ENCODE data around the gene ARL2.
"Not testable (repeated sequence)": the region's sequence is repeated elsewhere in the genome, so short reads cannot be mapped to it uniquely, and the experiment has no call there.

Gene ARL2

DNA sequence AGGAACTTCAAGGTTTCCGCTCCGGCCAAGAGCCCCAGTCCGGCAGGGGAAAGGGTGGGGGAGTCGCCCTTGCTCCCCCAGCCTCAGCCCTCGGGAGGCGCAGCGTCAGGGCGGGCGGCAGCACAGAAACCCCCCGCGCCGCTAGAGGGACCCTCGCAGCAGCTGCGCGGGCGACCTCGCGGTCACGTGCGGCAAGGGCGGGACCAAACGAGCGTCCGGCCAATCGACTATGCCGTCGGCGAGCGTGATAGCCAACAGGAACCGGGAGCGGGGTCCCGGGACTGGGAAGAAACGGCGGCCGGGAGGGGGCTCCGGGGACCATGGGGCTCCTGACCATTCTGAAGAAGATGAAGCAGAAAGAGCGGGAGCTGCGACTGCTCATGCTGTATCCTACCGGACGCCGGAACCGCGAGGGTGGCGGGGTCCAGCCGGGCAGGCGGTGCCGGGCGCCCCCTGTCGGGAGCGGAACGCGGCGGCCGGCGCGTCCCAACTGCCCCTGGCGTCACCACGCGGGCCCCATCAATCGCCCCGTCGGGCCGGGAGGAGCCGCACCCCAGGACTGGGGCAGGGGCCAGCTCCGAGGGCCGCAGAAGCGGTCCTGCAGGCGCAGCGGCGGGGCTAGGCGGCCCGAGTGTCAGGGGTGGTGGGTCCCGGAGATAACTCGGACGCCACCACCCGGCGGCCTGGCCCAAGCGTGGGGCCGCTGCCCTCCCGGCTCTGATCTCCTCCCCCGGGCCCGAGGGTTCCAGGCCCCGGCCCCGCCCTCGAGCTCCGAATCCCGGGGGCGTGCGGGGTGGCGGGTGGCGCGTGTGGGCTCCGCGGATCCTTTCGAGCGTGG lies at the start of gene ARL2:
Gene ARL2, plus strand, starts transcription at position 273 of the 838 bp plus-strand sequence. Its CDS starts 48 bp downstream, at position 321.
- DNase-seq: peak; percentile 86 to 89

- DNase-seq: no peak
Observed at GRCh38 chr11:64967375-64967774, 46.6 kb upstream of the ARL2 start.

GRCh38 chr11:64969209-64969608 lies 44.8 kb upstream of the ARL2 start:
- no peak for DNase-seq

- DNase-seq: peak; percentile 34 to 35
Observed at GRCh38 chr11:64970731-64971151, 43.2 kb upstream of the ARL2 start.

DNA sequence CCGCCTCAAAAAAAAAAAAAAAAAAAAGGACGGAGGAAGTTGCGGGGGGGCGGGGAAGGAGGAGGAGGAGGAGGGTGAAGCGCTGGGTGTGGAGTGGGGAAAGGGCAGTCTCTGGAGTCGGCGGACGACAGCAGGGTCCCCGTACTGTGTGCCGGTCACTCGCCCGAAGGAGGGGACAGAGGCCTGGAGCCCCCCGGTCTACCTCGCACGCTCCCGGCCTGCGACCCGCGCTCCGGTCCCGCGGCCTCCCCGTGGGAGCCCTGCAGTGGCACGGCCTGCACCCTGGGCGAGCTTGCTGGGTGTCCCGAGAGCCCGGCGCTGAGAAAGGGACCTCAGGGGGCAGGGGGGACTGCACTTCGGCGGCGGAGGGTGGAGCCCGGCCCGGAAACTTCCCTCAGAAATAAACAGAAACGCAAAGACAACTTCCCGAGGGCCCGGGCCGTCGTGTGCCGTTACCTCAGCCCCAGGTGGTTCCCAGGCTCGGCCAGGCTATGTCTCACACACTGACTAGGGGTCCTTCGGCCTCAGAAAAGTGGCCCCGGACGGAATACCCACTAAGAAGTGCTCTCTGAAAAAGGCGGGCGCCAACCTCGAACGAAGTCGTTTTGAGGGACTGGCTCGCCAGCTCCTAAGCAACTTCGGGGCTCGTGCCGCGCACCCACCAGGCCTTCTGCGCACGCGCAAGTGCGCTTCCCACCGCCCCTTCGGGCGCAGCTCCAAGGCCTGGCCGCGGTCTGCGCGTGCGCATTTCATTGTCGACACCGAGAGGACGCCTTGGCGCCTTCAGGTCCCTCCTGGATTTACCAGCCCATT lies 42.3 kb upstream of the ARL2 start, which contains the start of gene MAJIN:
Gene MAJIN, minus strand, starts transcription at position 688 of the 813 bp plus-strand sequence. CDS start 12,703 bp downstream, outside the sequence.
- peak; percentile 87 to 95 for DNase-seq

DNA sequence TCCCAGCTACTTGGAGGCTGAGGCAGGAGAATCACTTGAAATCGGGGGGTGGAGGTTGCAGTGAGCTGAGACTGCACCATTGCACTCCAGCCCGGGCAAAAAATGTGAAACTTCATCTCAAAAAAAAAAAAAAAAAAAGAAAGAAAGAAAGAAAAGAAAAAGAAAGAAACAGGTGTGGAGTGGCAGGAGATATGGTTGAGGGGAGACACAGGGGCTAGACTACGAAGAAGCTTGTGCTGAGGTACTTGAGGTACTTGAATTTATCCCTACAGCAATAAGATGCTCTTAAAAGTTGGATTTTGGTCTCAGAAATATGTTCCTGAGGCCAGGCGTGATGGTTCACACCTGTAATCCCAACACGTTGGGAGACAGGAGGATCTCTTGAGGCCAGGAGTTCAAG lies 39.8 kb upstream of the ARL2 start:
- DNase-seq: no peak

- no peak for DNase-seq
Observed at GRCh38 chr11:64976651-64977050, 37.3 kb upstream of the ARL2 start.

GRCh38 chr11:64983339-64983738 lies 30.6 kb upstream of the ARL2 start:
- DNase-seq: not testable (repeated sequence)

- no peak for DNase-seq
Observed at GRCh38 chr11:64987998-64988854, 25.7 kb upstream of the ARL2 start.

- no peak for DNase-seq
Observed at GRCh38 chr11:64989416-64989815, 24.5 kb upstream of the ARL2 start.

DNA sequence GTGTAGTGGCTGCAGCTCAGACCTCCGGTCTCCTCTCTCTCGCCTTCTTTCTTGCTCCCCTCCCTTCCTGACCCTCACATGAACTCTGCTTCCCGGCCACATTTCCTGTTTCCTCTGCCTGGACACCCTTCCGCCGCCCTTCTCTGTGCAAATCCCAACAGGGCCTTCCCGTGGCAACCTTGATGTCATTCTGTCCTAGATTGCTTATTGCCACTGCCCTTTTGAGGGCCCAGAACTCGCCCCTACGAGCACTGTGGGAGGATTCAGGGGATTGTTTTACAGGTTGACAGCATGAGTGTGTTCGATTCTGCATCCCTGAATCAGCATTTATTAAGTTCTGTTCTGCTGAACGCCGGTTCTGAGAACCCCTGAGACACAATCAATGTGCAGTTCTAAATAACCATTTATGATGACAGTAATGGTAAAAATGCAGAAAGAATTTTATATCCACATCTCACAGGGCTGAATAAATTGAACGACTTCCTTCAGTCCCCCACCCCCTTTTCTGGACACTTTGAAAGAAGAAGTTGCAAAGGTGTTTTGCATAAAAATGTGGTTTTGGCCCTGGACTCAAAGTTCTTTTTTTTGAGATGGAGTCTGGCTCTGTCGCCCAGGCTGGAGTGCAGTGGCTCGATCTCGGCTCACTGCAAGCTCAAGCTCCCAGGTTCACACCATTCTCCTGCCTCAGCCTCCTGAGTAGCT lies 23.6 kb upstream of the ARL2 start:
- no peak for DNase-seq

DNA sequence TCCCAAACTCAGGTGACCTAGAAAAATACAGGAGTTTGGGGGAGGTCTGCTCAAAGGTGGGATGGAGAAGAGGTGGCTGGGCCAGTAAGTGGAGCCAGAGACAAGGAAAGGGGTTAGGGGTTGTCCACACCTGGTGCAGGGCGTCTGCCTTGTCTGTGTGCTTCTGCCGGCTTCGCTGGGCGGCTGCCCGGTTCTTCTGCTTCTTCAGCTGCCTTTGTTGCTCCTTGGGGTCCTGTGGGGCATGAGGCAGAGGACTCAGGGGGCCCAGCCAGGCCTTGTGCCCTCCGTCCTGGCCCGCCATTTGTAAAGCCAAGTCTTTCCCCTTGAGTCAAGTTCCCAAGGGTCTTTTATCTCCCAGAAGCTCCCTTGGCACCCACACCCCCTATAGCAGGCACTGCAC lies 19.6 kb upstream of the ARL2 start:
- no peak for DNase-seq

DNA sequence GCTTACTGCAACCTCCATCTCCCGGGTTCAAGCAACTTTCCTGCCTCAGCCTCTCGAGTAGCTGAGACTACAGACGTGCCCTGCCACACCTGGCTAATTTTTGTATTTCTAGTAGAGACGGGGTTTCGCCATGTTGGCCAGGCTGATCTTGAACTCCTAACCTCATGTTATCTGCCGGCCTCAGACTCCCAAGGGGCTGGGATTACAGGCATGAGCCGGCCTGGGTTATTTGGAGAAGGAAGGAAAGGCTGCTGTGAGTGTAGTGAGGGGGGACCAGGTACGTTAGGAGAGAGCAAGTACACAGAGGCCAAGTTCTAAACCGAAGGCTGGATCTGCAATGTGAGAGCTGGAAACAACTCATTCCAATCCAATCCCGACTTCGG lies 17.6 kb upstream of the ARL2 start:
- DNase-seq: no peak

DNA sequence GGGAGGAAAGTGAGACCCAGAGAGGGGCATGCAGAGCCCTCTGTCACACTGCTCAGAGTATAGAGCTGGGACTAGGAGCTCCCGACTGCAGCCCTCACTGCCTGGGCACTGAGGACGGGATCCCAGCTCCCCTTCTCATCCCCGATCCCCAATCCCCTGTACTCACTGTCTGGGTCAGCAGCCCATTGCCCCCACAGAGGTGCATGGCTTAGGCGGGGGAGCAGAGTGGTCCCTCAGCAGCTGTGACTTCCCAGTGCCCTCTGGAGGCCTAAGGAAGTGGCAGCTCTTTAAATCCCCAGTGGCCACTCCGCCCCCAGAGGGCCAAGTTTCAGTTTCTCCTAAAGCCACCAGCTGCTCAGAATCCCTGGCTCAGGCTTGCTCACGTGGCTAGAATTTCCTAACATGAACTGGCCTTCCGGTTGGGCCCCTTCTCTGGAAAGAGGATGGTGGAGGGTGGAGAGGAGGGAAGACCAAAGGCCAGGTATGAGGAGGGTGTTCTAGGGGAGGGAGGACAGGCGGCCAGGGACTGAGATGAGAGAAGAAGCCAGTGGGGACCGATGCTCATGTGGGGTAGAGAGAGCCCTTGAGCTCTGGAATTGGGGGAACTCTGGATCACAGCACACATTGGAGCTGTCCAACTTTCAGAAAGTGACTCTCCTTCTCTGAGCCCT lies 17.1 kb upstream of the ARL2 start, which contains the start of gene BATF2:
Gene BATF2, minus strand, starts transcription at position 262 of the 671 bp plus-strand sequence. Its CDS starts 57 bp downstream, at position 205.
- DNase-seq: no peak

GRCh38 chr11:64998141-64998540 lies 15.8 kb upstream of the ARL2 start:
- no peak for DNase-seq

- DNase-seq: no peak
Observed at GRCh38 chr11:64998690-64999431, 15.1 kb upstream of the ARL2 start.

DNA sequence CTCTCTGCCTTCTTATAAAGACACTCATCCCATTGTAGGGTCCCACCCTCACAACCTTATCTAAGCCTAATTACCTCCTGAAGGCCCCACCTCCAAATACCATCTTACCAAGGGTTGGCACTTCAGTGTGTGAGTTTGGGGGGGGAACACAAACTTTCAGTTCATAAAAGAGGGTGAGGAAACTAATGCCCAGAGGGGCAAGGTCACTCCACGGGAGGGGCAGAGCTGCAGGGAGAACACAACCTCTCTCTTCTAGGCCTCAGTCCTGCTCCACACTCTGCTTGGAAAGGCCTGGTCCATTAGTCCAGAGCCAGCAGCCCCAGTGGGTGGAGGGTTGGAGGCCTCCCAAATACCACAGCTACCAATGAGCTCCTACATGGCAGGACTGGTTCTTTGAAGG lies 14.5 kb upstream of the ARL2 start:
- DNase-seq: no peak

- DNase-seq: no peak
Observed at GRCh38 chr11:65002706-65003105, 11.3 kb upstream of the ARL2 start.

- DNase-seq: no peak
Observed at GRCh38 chr11:65003282-65003681, 10.7 kb upstream of the ARL2 start.

GRCh38 chr11:65003968-65004367 lies 10.0 kb upstream of the ARL2 start:
- DNase-seq: not testable (repeated sequence)

DNA sequence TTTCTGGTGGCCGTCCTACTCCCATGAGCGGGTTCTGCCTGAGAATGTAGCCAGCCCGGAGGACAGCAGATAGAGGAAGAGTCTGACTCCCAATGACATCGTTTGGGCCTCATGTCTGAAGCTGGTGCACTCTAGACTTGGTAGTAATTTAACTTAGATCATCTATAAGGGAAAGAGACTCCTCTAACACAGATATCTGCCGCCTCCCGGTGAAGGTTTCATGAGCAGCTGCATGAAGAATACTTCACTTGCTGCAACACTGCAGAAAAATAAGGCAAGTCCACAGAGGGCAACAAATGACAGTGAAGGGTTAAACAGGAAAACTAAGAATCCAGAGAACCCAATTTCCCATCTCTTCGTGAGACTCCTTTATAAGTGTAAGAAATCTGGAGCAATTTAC lies 5.9 kb upstream of the ARL2 start:
- DNase-seq: no peak
